RWPE2 (cell line): ENCODE results near the gene PHIP.
"Not testable (repeated sequence)": the region's sequence is repeated elsewhere in the genome, so short reads cannot be mapped to it uniquely, and the experiment has no call there.

Experiments
- ATAC-seq: fragments of 200-7000 bp; cut with Tn5 transposase; 3 replicates; pipeline ENCODE4 v1.9.1; 2021; ENCODE audit warnings: low read depth
- DNase-seq: peaks from one replicate; pipeline ENCODE4 v3.0.0-alpha.2; 2020; ENCODE audit warnings: low spot score
- H3K27ac ChIP-seq: fragments of 450-650 bp; 2 replicates; pipeline ENCODE4 v1.5.1; 2017; ENCODE audit warnings: mild to moderate bottlenecking; ENCODE audit not compliant: poor library complexity, severe bottlenecking
- H3K27me3 ChIP-seq: fragments of 250-450 bp; sonication (Bioruptor Pico); 2 replicates; pipeline ENCODE4 v1.5.1; 2021; ENCODE audit warnings: mild to moderate bottlenecking, moderate library complexity; ENCODE audit not compliant: insufficient read depth, poor library complexity, severe bottlenecking
- H3K36me3 ChIP-seq: fragments of 250-450 bp; sonication (Bioruptor Pico); 2 replicates; pipeline ENCODE4 v1.5.1; 2020; ENCODE audit warnings: low read depth, mild to moderate bottlenecking, moderate library complexity
- H3K4me1 ChIP-seq: fragments of 250-450 bp; sonication (Bioruptor Pico); 2 replicates; pipeline ENCODE4 v1.5.1; 2021; ENCODE audit warnings: mild to moderate bottlenecking, moderate library complexity; ENCODE audit not compliant: insufficient read depth, poor library complexity, severe bottlenecking
- H3K4me3 ChIP-seq: fragments of 250-450 bp; sonication (Bioruptor Pico); 2 replicates; pipeline ENCODE4 v1.5.1; 2021; ENCODE audit warnings: mild to moderate bottlenecking, moderate library complexity; ENCODE audit not compliant: severe bottlenecking
- H3K9me3 ChIP-seq: fragments of 250-450 bp; sonication (Bioruptor Pico); 2 replicates; pipeline ENCODE4 v1.5.1; 2021; ENCODE audit warnings: mild to moderate bottlenecking, moderate library complexity; ENCODE audit not compliant: severe bottlenecking
- CTCF ChIP-seq: fragments of 450-650 bp; IDR thresholded peaks from one replicate; pipeline ENCODE4 v1.5.1; 2017; ENCODE audit warnings: mild to moderate bottlenecking, moderate library complexity; ENCODE audit not compliant: poor library complexity, severe bottlenecking

PHIP gene

GRCh38 chr6:79111549-79111948 is 33.5 kb upstream of the PHIP start:
- Histone ChIP-seq H3K4me1 (no peaks in the 10 kb centered on the region), H3K27me3 (no peaks in the 10 kb centered on the region), H3K27ac (no peak overlapping the region), H3K36me3 (no peaks in the 10 kb centered on the region), H3K4me3 (no peak overlapping the region), H3K9me3 (no peaks in the 10 kb centered on the region)
- TF ChIP-seq CTCF: no peak
- ATAC-seq: no peak
- DNase-seq: no peak

DNA sequence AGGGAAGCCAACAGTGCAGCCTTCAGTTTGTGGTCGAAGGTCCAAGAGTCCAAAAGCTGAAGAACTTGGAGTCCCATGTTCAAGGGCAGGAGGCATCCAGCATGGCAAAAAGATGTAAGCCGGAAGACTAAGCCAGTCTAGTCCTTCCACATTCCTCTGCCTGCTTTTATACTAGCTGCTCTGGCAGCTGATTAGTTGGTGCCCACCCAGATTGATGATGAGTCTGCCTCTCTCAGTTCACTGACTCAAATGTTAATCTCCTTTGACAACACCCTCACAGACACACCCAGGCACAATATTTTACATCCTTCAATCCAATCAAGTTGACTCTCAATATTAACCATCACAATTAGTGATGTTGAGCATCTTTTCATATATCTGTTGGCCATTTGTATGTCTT is 23.1 kb upstream of the PHIP start:
- Histone ChIP-seq H3K4me3 (no peak overlapping the region), H3K27ac (no peak overlapping the region), H3K36me3 (no peaks in the 10 kb centered on the region), H3K27me3 (no peaks in the 10 kb centered on the region), H3K4me1 (no peaks in the 10 kb centered on the region), H3K9me3 (no peaks in the 10 kb centered on the region)
- DNase-seq (no peak), ATAC-seq (no peak)
- TF ChIP-seq CTCF: no peak

- Histone ChIP-seq H3K4me3 (no peak overlapping the region), H3K27me3 (no peaks in the 10 kb centered on the region), H3K27ac (no peak overlapping the region), H3K9me3 (no peaks in the 10 kb centered on the region), H3K4me1 (no peaks in the 10 kb centered on the region), H3K36me3 (no peaks in the 10 kb centered on the region)
- ATAC-seq (no peak), DNase-seq (no peak)
- TF ChIP-seq CTCF: no peak
These were observed 22.2 kb upstream of the PHIP start for GRCh38 chr6:79100304-79100703.

- no peak for ATAC-seq
- H3K27ac ChIP-seq: no peak overlapping the region
- no peaks in the 10 kb centered on the region for H3K27me3 ChIP-seq
- H3K9me3 ChIP-seq: no peaks in the 10 kb centered on the region
- no peak for DNase-seq
- H3K36me3 ChIP-seq: no peaks in the 10 kb centered on the region
- H3K4me1 ChIP-seq: no peaks in the 10 kb centered on the region
- H3K4me3 ChIP-seq: no peak overlapping the region
- TF ChIP-seq CTCF: no peak
These were observed 16.9 kb upstream of the PHIP start for GRCh38 chr6:79094938-79095337.

DNA sequence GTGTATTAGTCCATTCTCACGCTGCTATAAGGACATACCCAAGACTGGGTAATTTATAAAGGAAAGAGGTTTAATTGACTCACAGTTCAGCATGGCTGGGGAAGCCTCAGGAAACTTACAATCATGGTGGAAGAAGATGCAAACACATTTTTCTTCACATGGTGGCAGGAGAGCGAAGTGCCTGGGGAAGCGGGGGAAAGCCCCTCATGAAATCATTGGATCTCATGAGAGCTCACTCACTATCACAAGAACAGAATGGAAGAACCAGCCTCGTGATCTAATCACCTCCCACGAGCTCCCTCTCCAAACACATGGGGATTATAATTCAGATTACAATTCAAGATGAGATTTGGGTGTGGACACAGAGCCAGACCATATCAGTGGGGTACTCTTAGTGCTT is 13.7 kb upstream of the PHIP start:
- not testable (repeated sequence) for DNase-seq, H3K4me3 ChIP-seq, ATAC-seq

More for the DNA sequence above, 13.7 kb upstream of the PHIP start:
- H3K4me1 ChIP-seq, H3K27me3 ChIP-seq, H3K9me3 ChIP-seq, H3K36me3 ChIP-seq, H3K27ac ChIP-seq: not testable (repeated sequence)
